Loucy (cell line): ENCODE measurements around the gene CYP4Z1.
"Not testable (repeated sequence)": the region's sequence is repeated elsewhere in the genome, so short reads cannot be mapped to it uniquely, and the experiment has no call there.

ENCODE experiments used
- H2AFZ ChIP-seq: fragments of 200-600 bp; sonication (generic); 2 replicates; pipeline ENCODE4 v1.6.0; 2016; ENCODE audit warnings: antibody characterized with exemption, mild to moderate bottlenecking, low read length, moderate library complexity
- H3F3A ChIP-seq: fragments of 200-600 bp; 2 replicates; pipeline ENCODE4 v1.6.0; 2016; ENCODE audit warnings: antibody characterized with exemption, low read depth, mild to moderate bottlenecking
- H3K27me3 ChIP-seq: fragments of 200-600 bp; sonication (generic); 2 replicates; pipeline ENCODE4 v1.6.1; 2014; ENCODE audit warnings: low read length, mild to moderate bottlenecking; ENCODE audit not compliant: insufficient read depth, poor library complexity, severe bottlenecking
- H3K36me3 ChIP-seq: fragments of 200-600 bp; sonication (generic); 2 replicates; pipeline ENCODE4 v1.6.1; 2016; ENCODE audit warnings: low read length; ENCODE audit not compliant: insufficient read depth
- H3K4me1 ChIP-seq: fragments of 200-600 bp; sonication (generic); 2 replicates; pipeline ENCODE4 v1.5.1; 2014; ENCODE audit warnings: low read length, mild to moderate bottlenecking; ENCODE audit not compliant: insufficient read depth, poor library complexity, severe bottlenecking
- H3K4me2 ChIP-seq: fragments of 200-600 bp; sonication (generic); 2 replicates; pipeline ENCODE4 v1.6.0; 2014; ENCODE audit warnings: antibody characterized with exemption, low read length, low read depth, mild to moderate bottlenecking; ENCODE audit not compliant: poor library complexity, severe bottlenecking
- H3K4me3 ChIP-seq: fragments of 200-600 bp; sonication (generic); 2 replicates; pipeline ENCODE4 v1.5.1; 2014; ENCODE audit warnings: low read length, mild to moderate bottlenecking, mixed read lengths; ENCODE audit not compliant: poor library complexity, severe bottlenecking
- H3K79me2 ChIP-seq: fragments of 200-600 bp; sonication (generic); 2 replicates; pipeline ENCODE4 v1.6.1; 2014; ENCODE audit warnings: low read length; ENCODE audit not compliant: insufficient read depth
- H3K9ac ChIP-seq: fragments of 200-600 bp; sonication (generic); 2 replicates; pipeline ENCODE4 v1.6.0; 2014; ENCODE audit warnings: mild to moderate bottlenecking, low read depth, low read length, moderate library complexity; ENCODE audit not compliant: poor library complexity, severe bottlenecking
- H3K9me2 ChIP-seq: fragments of 200-600 bp; sonication (generic); replicated peaks from 2 replicates; pipeline ENCODE4 v1.6.1; 2016; ENCODE audit warnings: low read depth, low read length, mixed read lengths
- H3K9me3 ChIP-seq: fragments of 200-600 bp; sonication (generic); 2 replicates; pipeline ENCODE4 v1.6.1; 2014; ENCODE audit warnings: mild to moderate bottlenecking, antibody characterized with exemption, low read length, low read depth; ENCODE audit not compliant: insufficient read depth
- H4K20me1 ChIP-seq: fragments of 200-600 bp; sonication (generic); 2 replicates; pipeline ENCODE4 v1.6.0; 2014; ENCODE audit warnings: antibody characterized with exemption, low read length, mild to moderate bottlenecking; ENCODE audit not compliant: insufficient read depth, poor library complexity, severe bottlenecking
- EZH2phosphoT487 ChIP-seq: fragments of 200-600 bp; IDR thresholded peaks from 2 replicates; pipeline ENCODE4 v1.6.1; 2018; ENCODE audit warnings: antibody characterized with exemption, mild to moderate bottlenecking, moderate library complexity, borderline replicate concordance
- TF ChIP-seq, protein P1 (sequence below): fragments of 200-600 bp; sonication (generic); conservative IDR thresholded peaks from 2 replicates; pipeline ENCODE4 v1.5.1; 2014; ENCODE audit warnings: mild to moderate bottlenecking, antibody characterized with exemption, low read length

Gene CYP4Z1

DNA sequence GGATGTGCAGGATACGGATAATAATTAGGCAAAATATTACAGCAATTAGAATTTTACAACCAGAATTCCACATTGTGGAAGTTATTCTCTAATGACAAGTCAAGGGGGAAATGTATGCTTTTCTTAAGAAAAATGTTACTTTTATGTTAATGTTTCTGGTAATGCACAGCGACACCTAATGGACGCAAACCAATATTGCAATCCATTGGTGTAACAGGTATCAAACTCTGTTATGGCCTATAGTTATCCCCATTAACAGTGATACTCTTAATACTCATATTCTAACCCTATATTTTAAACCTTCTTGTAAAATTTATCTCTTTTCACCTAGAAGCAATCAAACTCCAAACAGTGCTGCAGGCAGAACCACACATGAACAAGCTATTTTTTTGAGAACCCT is 22.3 kb downstream of the CYP4Z1 start:
- not testable (repeated sequence) for H3K4me1 ChIP-seq, H2AFZ ChIP-seq, H3K4me2 ChIP-seq, H3F3A ChIP-seq, H4K20me1 ChIP-seq, H3K9me3 ChIP-seq, H3K36me3 ChIP-seq, H3K4me3 ChIP-seq, H3K79me2 ChIP-seq, H3K27me3 ChIP-seq, H3K9me2 ChIP-seq, H3K9ac ChIP-seq
- TF ChIP-seq, protein P1, sequence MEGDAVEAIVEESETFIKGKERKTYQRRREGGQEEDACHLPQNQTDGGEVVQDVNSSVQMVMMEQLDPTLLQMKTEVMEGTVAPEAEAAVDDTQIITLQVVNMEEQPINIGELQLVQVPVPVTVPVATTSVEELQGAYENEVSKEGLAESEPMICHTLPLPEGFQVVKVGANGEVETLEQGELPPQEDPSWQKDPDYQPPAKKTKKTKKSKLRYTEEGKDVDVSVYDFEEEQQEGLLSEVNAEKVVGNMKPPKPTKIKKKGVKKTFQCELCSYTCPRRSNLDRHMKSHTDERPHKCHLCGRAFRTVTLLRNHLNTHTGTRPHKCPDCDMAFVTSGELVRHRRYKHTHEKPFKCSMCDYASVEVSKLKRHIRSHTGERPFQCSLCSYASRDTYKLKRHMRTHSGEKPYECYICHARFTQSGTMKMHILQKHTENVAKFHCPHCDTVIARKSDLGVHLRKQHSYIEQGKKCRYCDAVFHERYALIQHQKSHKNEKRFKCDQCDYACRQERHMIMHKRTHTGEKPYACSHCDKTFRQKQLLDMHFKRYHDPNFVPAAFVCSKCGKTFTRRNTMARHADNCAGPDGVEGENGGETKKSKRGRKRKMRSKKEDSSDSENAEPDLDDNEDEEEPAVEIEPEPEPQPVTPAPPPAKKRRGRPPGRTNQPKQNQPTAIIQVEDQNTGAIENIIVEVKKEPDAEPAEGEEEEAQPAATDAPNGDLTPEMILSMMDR, result peak; percentile 50

DNA sequence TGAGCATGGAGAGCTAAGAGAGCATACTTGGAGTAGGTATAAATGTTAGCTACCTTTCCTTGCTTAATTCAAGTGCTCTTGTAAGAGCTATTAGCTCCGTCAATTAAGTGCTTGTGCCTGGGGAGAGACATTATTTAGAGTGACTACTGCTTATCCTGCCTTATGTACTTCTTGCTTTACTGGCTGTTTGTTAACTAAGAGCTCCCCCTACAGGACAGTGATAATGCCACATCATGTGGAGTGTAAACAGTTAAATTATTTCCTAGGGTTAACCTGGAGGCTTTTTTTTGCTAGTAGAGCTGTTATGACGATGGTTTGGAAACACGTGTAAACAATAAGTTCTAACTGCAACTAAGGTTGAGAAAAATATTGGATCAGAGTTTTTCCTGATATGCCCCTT is 24.4 kb downstream of the CYP4Z1 start:
- not testable (repeated sequence) for H3K9me3 ChIP-seq, H2AFZ ChIP-seq, H4K20me1 ChIP-seq, H3K27me3 ChIP-seq, H3K4me2 ChIP-seq, H3K9ac ChIP-seq, H3K4me3 ChIP-seq, H3K9me2 ChIP-seq, H3F3A ChIP-seq, H3K4me1 ChIP-seq, H3K36me3 ChIP-seq, H3K79me2 ChIP-seq
- TF ChIP-seq, protein P1, result peak; percentile 49

DNA sequence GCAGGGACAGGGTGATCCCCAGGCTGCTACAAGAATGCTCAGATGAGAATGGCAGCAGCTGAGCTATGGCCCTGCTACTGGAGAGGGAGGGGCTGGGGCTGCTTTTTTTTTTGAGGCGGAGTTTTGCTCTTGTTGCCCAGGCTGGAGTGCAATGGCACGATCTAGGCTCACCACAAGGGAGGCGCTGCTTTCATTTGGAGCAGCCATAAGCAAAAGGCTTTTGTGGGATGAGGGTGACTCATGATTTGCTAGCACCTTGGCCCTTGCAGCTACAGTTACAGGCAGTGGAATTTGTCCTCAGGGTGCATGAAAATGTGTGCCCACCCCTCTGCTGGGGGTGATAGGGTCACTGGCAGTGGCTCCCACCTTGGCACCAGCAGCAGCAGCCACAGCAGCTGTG is 37.8 kb downstream of the CYP4Z1 start:
- no peaks in the 10 kb centered on the region for H3K36me3 ChIP-seq
- no peaks in the 10 kb centered on the region for H3K9me3 ChIP-seq
- peaks cover 2% of the 10 kb centered on the region for H3K4me1 ChIP-seq
- H2AFZ ChIP-seq, result no peak overlapping the region
- no peak overlapping the region for H3K4me3 ChIP-seq
- H3K27me3 ChIP-seq, result no peaks in the 10 kb centered on the region
- H3K79me2 ChIP-seq, result no peaks in the 10 kb centered on the region
- no peaks in the 10 kb centered on the region for H3F3A ChIP-seq
- H3K9ac ChIP-seq, result no peak overlapping the region
- no peaks in the 10 kb centered on the region for H4K20me1 ChIP-seq
- H3K4me2 ChIP-seq, result no peak overlapping the region
- TF ChIP-seq EZH2phosphoT487, result no peak
- TF ChIP-seq, protein P1, result no peak
- no peaks in the 10 kb centered on the region for H3K9me2 ChIP-seq

DNA sequence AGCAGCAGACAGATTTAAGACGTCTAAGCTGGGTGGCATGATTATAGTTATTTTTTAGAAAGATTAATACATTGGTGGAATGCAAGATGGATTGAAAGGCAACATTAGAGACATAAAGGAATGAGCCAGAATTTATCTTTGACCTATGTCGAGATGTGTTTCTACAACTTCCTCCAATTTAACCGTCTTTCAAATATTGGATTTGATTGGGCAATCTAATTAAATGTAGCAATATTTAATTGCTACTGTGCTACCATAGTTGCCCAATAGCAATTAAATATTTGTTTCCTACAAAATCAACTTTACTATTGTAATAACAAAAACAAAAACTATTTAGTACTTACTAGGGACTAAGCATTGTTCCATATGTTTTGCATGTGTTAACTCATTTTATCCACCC is 39.8 kb downstream of the CYP4Z1 start:
- H4K20me1 ChIP-seq, result no peaks in the 10 kb centered on the region
- TF ChIP-seq, protein P1, result no peak
- TF ChIP-seq EZH2phosphoT487, result no peak
- H3K27me3 ChIP-seq, result no peaks in the 10 kb centered on the region
- no peaks in the 10 kb centered on the region for H3K9me2 ChIP-seq
- no peak overlapping the region for H2AFZ ChIP-seq
- no peak overlapping the region for H3K9ac ChIP-seq
- no peak overlapping the region for H3K4me2 ChIP-seq
- no peaks in the 10 kb centered on the region for H3K36me3 ChIP-seq
- peaks cover 2% of the 10 kb centered on the region for H3K4me1 ChIP-seq
- no peaks in the 10 kb centered on the region for H3K79me2 ChIP-seq
- no peaks in the 10 kb centered on the region for H3K9me3 ChIP-seq
- no peak overlapping the region for H3K4me3 ChIP-seq
- no peaks in the 10 kb centered on the region for H3F3A ChIP-seq

DNA sequence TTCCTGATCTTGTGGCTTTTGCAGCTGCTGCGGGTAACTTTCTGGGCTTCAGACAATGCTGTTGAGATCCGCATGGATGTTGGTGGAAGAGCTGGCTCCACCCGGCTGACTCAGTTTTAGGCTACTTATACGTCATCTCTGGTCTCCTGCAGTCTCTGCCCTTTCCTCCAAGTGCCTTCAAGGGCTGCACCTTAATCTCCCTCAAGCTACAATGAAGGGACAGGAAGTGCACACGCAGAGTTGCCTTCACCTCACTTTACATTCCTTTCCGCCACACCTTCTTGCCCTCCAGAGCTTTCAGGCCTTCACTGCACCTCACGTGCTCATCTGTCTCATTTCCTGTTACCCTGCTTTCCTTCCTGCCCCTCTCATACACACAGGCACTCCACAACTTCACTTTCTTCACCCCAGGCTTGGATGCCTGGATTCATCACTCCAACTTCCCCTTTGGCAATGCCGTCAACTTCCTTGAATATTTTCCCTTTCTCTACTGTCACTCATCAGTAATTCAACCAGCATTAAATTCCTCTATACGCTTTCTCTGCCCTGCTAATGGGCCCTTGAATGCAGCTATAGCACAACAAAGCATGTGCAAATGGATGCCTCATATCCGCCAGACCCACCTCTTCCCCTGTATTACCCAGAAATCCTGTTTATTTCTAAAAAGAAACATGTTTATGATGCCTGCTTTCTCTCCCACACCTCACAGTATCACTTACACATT is 41.0 kb downstream of the CYP4Z1 start:
- not testable (repeated sequence) for H4K20me1 ChIP-seq, H3K27me3 ChIP-seq, H3K79me2 ChIP-seq, H3K4me3 ChIP-seq, H3K4me1 ChIP-seq, H2AFZ ChIP-seq, H3F3A ChIP-seq, H3K9me2 ChIP-seq, H3K36me3 ChIP-seq, H3K9me3 ChIP-seq, H3K9ac ChIP-seq, H3K4me2 ChIP-seq
